GM12878 (cell line): ENCODE data around the gene PPP1R13L. TPM values are rescaled to one million over a fixed set of nuclear protein-coding genes. Genes with fewer than 3 reads are reported as not detected.
"Not testable (repeated sequence)": the region's sequence is repeated elsewhere in the genome, so short reads cannot be mapped to it uniquely, and the experiment has no call there.

Source experiments
- ATAC-seq: fragments of 200-7000 bp; cut with Tn5 transposase; 3 replicates; pipeline ENCODE4 v1.9.1; 2020; ENCODE audit warnings: mild to moderate bottlenecking, moderate library complexity
- BruUV-seq: library from RNA; stranded (reverse); fragments of 400-500 nt; replicated peaks from 2 replicates; lab custom pipeline; 2021; lab: Mats Ljungman, UMichigan
- CTCF ChIA-PET: fragments of 300-600 bp; sonication (Branson Sonifier 250); formaldehyde crosslinking; extraction: SDS; loops from one replicate; lab custom pipeline; 2021; ENCODE audit warnings: inconsistent platforms; lab: Yijun Ruan, JAX
- POLR2A ChIA-PET: fragments of 350-600 bp; formaldehyde crosslinking; extraction: SDS; loops from one replicate; lab custom pipeline; 2021; ENCODE audit warnings: inconsistent platforms; lab: Charles Lee
- RAD21 ChIA-PET: fragments of 300-600 bp; sonication (Branson Sonifier 250); formaldehyde crosslinking; loops from one replicate; lab custom pipeline; 2023; ENCODE audit warnings: antibody characterized with exemption; ENCODE audit not compliant: unreplicated experiment; lab: Charles Lee
- SMC1A ChIA-PET: fragments of 300-600 bp; sonication (Branson Sonifier 250); formaldehyde crosslinking; loops from one replicate; lab custom pipeline; 2023; ENCODE audit not compliant: unreplicated experiment, uncharacterized antibody; lab: Charles Lee
- DNase-seq: peaks from one replicate; pipeline ENCODE4 v3.0.0-alpha.2; 2011; ENCODE audit warnings: low read depth, low spot score
- FAIRE-seq: peaks from 3 replicates; lab custom pipeline; 2011; peaks lifted over from hg19 to GRCh38; lab: Jason Lieb, UNC
- H2AFZ ChIP-seq: 2 replicates; pipeline ENCODE4 v1.6.0; 2011; ENCODE audit warnings: low read depth, low read length, control low read depth; ENCODE audit not compliant: control insufficient read depth
- H3K27ac ChIP-seq: 2 replicates; pipeline ENCODE4 v1.5.1; 2011; ENCODE audit warnings: control low read depth; ENCODE audit not compliant: control insufficient read depth, insufficient read depth
- H3K27me3 ChIP-seq, 2 experiments: replicated peaks in 1 of 2; 2 replicates each; pipeline versions ENCODE4 v1.6.0 to v1.6.1; 2011; ENCODE audit warnings: low read length in 1 of 2; ENCODE audit not compliant: control insufficient read depth in 2 of 2, insufficient read depth in 2 of 2
- H3K36me3 ChIP-seq, 2 experiments: 2 replicates each; pipeline ENCODE4 v1.5.1; 2011; ENCODE audit warnings: low read length in 1 of 2; ENCODE audit not compliant: control insufficient read depth in 2 of 2, insufficient read depth in 2 of 2
- H3K4me1 ChIP-seq: 2 replicates; pipeline ENCODE4 v1.6.1; 2011; ENCODE audit warnings: mild to moderate bottlenecking, low read length, moderate library complexity, mixed read lengths; ENCODE audit not compliant: control insufficient read depth, insufficient read depth
- H3K4me2 ChIP-seq: 2 replicates; pipeline ENCODE4 v1.6.0; 2011; ENCODE audit warnings: control low read depth; ENCODE audit not compliant: control insufficient read depth, insufficient read depth
- H3K4me3 ChIP-seq: fragments of 200-600 bp; sonication (generic); 2 replicates; pipeline ENCODE4 v1.5.1; 2016
- H3K79me2 ChIP-seq: 2 replicates; pipeline ENCODE4 v1.6.0; 2011; ENCODE audit warnings: low read length; ENCODE audit not compliant: control insufficient read depth, insufficient read depth
- H3K9ac ChIP-seq: 2 replicates; pipeline ENCODE4 v1.8.0; 2011; ENCODE audit warnings: low read length, control low read depth, mixed read lengths; ENCODE audit not compliant: control insufficient read depth, insufficient read depth
- H3K9me3 ChIP-seq: replicated peaks from 3 replicates; pipeline ENCODE4 v1.5.1; 2011; ENCODE audit warnings: mild to moderate bottlenecking, low read length; ENCODE audit not compliant: control insufficient read depth, insufficient read depth
- H4K20me1 ChIP-seq: 2 replicates; pipeline ENCODE4 v1.6.0; 2011; ENCODE audit not compliant: control insufficient read depth, insufficient read depth
- MYC ChIP-seq: IDR thresholded peaks from 2 replicates; pipeline ENCODE4 v1.6.1; 2011; ENCODE audit warnings: mild to moderate bottlenecking, low read length, moderate library complexity, inconsistent platforms; ENCODE audit not compliant: insufficient read depth, insufficient replicate concordance, insufficient read length, severe bottlenecking
- POLR2AphosphoS2 ChIP-seq: IDR thresholded peaks from 2 replicates; pipeline ENCODE4 v1.6.1; 2011; ENCODE audit warnings: low read depth, mild to moderate bottlenecking, low read length, improper control_type of control experiment, moderate library complexity
- USF2 ChIP-seq: IDR thresholded peaks from 2 replicates; pipeline ENCODE4 v1.6.1; 2011; ENCODE audit warnings: low read depth, low read length, improper control_type of control experiment, borderline replicate concordance
- WGBS: methylation state at CpG from one replicate; pipeline ENCODE4 v1.1.6; 2016; ENCODE audit warnings: low lambda C conversion rate; ENCODE audit not compliant: insufficient replicate concordance, insufficient coverage; ENCODE audit errors: missing lambda C conversion rate; 5-methylcytosine and 5-hydroxymethylcytosine counted together
- in situ Hi-C: fragments of 300-500 bp; cut with MboI; formaldehyde crosslinking; loops from 9 replicates; pipeline ENCODE4 v1.14.3; 2018; ENCODE audit warnings: mixed read lengths
- intact Hi-C: fragments of 100-400 bp; cut with micrococcal nuclease; formaldehyde crosslinking; loops from one replicate; pipeline ENCODE4 v1.14.2; 2022; ENCODE audit not compliant: unreplicated experiment
- polyA plus RNA-seq, 11 experiments: library from polyadenylated mRNA; depleted of rRNA in 4 of 11; unstranded in 6 of 11; stranded (reverse) in 5 of 11; fragments of >200 nt; fragmentation: Nextera tagmentation in 4 of 11; fragmentation: Illumina TruSeq in 1 of 11; extraction: Ambion mirVana in 4 of 11; extraction: Trizol in 1 of 11; gene quantifications; 1 replicate in 1 of 11; 2 replicates in 10 of 11; pipeline versions ENCODE4 v1.2.1 to v1.2.3, GENCODE V29; 2011 to 2016; ENCODE audit warnings: inconsistent platforms in 2 of 11, missing spikeins in 2 of 11, low read depth in 1 of 11
- total RNA-seq, 4 experiments: library from RNA; depleted of rRNA in 3 of 4; stranded (reverse); fragments of >200 nt in 3 of 4; fragmentation: Illumina TruSeq in 1 of 4; extraction: Trizol in 1 of 4; gene quantifications; 2 replicates each; pipeline versions ENCODE4 v1.2.1 to v1.2.3, GENCODE V29; 2013 to 2021
- TF ChIP-seq, protein P1 (sequence below): fragments of 450-650 bp; IDR thresholded peaks from 2 replicates; pipeline ENCODE4 v1.6.1; 2017; ENCODE audit warnings: mild to moderate bottlenecking, moderate library complexity

PPP1R13L gene
- total and polyA plus RNA-seq, 10 of the 15 experiments (the other 5 are each of a cell fraction or from before 2014, with no cell fraction given), result 0.40 to 10.0 (median 2.5) TPM

DNA sequence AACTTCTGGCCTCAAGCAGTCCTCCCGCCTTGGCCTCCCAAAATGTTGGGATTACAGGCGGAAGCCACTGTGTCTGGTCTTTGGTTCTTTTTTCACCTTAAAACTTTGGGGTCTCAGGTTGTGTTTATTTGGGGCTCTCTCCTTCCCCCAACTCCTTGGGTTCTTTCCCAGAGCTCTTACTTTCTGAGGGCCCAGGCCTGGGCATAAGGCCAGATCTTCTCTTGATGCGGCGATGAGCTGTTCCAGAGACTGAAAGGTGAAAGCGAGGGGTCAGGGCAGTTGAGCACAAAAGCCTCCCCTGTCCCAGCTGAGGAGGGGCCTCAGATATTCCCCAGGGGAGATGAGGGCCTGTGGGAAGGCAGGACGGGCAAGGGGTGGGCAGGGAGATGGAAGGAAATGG, 8.6 kb upstream of the PPP1R13L start (continued):
- TF ChIP-seq, protein P1, sequence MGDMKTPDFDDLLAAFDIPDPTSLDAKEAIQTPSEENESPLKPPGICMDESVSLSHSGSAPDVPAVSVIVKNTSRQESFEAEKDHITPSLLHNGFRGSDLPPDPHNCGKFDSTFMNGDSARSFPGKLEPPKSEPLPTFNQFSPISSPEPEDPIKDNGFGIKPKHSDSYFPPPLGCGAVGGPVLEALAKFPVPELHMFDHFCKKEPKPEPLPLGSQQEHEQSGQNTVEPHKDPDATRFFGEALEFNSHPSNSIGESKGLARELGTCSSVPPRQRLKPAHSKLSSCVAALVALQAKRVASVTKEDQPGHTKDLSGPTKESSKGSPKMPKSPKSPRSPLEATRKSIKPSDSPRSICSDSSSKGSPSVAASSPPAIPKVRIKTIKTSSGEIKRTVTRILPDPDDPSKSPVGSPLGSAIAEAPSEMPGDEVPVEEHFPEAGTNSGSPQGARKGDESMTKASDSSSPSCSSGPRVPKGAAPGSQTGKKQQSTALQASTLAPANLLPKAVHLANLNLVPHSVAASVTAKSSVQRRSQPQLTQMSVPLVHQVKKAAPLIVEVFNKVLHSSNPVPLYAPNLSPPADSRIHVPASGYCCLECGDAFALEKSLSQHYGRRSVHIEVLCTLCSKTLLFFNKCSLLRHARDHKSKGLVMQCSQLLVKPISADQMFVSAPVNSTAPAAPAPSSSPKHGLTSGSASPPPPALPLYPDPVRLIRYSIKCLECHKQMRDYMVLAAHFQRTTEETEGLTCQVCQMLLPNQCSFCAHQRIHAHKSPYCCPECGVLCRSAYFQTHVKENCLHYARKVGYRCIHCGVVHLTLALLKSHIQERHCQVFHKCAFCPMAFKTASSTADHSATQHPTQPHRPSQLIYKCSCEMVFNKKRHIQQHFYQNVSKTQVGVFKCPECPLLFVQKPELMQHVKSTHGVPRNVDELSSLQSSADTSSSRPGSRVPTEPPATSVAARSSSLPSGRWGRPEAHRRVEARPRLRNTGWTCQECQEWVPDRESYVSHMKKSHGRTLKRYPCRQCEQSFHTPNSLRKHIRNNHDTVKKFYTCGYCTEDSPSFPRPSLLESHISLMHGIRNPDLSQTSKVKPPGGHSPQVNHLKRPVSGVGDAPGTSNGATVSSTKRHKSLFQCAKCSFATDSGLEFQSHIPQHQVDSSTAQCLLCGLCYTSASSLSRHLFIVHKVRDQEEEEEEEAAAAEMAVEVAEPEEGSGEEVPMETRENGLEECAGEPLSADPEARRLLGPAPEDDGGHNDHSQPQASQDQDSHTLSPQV, result no peak
- TF ChIP-seq POLR2AphosphoS2 (no peak), MYC (no peak), USF2 (no peak)

DNA sequence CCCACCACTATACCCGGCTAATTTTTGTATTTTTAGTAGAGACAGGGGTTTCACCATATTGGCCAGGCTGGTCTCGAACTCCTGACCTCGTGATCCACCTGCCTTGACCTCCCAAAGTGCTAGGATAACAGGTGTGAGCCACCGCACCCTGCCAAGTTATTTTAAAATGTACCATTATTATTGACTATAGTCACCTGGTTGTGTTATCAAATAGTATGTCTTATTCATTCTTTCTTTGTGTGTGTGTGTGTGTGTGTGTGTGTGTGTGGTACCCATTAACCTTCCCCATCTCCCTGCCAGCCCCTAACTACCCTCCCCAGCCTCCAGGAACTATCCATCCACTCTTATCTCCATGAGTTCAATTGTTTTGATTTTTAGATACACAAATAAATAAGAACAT, 5.5 kb upstream of the PPP1R13L start:
- in situ Hi-C loops, H3K9ac ChIP-seq, H3K27ac ChIP-seq, intact Hi-C loops, ATAC-seq, DNase-seq, H3K9me3 ChIP-seq, H2AFZ ChIP-seq, POLR2A ChIA-PET, BruUV-seq, H3K27me3 ChIP-seq, H3K79me2 ChIP-seq, H3K4me3 ChIP-seq, RAD21 ChIA-PET, H4K20me1 ChIP-seq, H3K36me3 ChIP-seq, FAIRE-seq, CTCF ChIA-PET, H3K4me2 ChIP-seq, H3K4me1 ChIP-seq: not testable (repeated sequence)
- 97% methylated on average over 4 of the region's 4 CpGs for WGBS
- SMC1A ChIA-PET, result interaction anchor here (0.6 kb wide), 1 partner anchor 126 kb away, joined by 4 read pairs; no protein-coding TSS in a partner anchor
